ENCODE measurements around the gene SEPTIN10. TPM values are rescaled to one million over a fixed set of nuclear protein-coding genes. Genes with fewer than 3 reads are reported as not detected.

The SEPTIN10 gene
- total RNA-seq, 1 donor from 2014 or later = 160 TPM

DNA sequence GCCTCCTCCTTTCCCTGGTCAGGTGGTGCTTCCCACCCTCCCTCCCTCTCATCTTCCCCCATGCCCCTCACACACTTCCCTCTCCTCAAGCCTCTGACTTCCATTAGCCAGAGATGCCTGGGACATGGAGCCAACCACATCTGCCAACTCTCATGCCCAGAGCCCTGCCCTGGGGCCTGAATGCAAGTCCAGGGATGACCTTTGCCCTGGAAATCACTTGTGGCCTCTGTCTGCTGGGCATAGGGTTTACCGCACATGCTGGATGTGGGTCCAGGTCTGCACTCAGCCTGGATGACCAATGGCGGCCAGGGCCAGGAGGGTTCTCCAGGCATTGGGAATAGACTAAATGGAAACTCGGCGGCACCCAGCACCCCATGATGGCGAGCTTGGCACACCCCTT is 98.9 kb downstream of the SEPTIN10 start:
- H3K27ac Mint-ChIP-seq = no peak overlapping the region
- no peaks in the 10 kb centered on the region for H3K9me3 ChIP-seq (ENCODE audit: low read depth)
- peaks cover 5% of the 10 kb centered on the region for H3K27me3 Mint-ChIP-seq (ENCODE audit: insufficient read depth, low read depth)
- H3F3A ChIP-seq (ENCODE audit: low read depth) = no peaks in the 10 kb centered on the region
- no peak overlapping the region for H3K9ac ChIP-seq
- no peaks in the 10 kb centered on the region for H3K4me1 ChIP-seq
- H3K4me2 ChIP-seq = no peak overlapping the region
- no peak overlapping the region for H3K4me3 ChIP-seq
- H3K36me3 Mint-ChIP-seq = no peaks in the 10 kb centered on the region
- no peak for DNase-seq (ENCODE audit: low spot score)
- peaks cover 33% of the 10 kb centered on the region for H3K4me1 Mint-ChIP-seq
- H2AFZ ChIP-seq (replicated peaks) = no peak overlapping the region
- no peak overlapping the region for H3K27ac ChIP-seq
- H3K79me2 ChIP-seq (ENCODE audit: low read depth) = no peaks in the 10 kb centered on the region
- no peaks in the 10 kb centered on the region for H3K27me3 ChIP-seq
- H3K4me3 Mint-ChIP-seq = no peak overlapping the region
- H3K36me3 ChIP-seq = no peaks in the 10 kb centered on the region
- TF ChIP-seq EZH2 (IDR thresholded peaks at IDR 0.05) = no peak
- TF ChIP-seq, protein P1, sequence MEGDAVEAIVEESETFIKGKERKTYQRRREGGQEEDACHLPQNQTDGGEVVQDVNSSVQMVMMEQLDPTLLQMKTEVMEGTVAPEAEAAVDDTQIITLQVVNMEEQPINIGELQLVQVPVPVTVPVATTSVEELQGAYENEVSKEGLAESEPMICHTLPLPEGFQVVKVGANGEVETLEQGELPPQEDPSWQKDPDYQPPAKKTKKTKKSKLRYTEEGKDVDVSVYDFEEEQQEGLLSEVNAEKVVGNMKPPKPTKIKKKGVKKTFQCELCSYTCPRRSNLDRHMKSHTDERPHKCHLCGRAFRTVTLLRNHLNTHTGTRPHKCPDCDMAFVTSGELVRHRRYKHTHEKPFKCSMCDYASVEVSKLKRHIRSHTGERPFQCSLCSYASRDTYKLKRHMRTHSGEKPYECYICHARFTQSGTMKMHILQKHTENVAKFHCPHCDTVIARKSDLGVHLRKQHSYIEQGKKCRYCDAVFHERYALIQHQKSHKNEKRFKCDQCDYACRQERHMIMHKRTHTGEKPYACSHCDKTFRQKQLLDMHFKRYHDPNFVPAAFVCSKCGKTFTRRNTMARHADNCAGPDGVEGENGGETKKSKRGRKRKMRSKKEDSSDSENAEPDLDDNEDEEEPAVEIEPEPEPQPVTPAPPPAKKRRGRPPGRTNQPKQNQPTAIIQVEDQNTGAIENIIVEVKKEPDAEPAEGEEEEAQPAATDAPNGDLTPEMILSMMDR (IDR thresholded peaks at IDR 0.05) = no peak
- no peak for TF ChIP-seq EZH2phosphoT487 (IDR thresholded peaks at IDR 0.05)
- no peaks in the 10 kb centered on the region for H4K20me1 ChIP-seq (ENCODE audit: low read depth)
- H3K9me3 Mint-ChIP-seq = no peaks in the 10 kb centered on the region

DNA sequence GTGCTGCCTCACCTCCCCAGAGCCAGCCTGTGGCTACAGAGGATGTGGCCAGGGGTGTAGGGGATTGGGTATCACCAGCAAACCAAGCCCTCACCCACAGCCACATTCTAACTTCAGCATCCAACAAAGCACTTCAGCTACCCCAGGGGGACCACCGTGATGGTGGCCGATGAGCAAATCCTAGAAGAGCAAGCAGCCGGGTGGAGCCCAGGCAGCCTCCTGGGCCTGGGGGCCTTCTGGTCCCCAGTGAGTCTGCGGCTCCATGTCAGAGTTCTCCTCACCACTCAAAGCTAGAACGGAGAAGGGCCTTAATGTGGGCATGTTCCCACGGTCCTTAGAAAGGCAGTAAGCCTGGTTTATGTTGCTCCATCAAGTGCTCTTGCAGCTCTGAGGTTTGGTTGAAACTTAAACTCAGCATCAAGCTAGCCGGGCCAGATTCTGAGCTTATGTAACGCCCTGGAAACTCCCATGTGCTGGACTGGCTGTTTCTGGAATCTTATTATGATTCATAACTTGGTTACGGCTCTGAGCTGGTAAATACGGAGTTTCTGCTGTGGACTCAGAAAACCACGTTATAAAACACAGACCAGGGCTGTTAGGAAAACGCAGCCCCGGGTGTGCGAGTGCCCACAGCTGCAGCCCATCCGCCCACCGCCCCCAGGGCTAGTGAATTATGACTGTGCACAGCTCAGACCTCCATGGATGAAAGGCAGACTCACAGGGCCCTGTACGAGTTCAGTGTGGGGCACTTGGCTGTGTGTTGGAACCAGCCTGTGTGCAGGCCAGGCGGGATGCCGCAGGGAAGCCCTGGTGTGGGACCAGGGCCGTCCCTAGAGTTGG is 99.8 kb downstream of the SEPTIN10 start:
- TF ChIP-seq EZH2phosphoT487 (IDR thresholded peaks at IDR 0.05) (no peak), EZH2 (IDR thresholded peaks at IDR 0.05) (no peak)
- TF ChIP-seq, protein P1 (IDR thresholded peaks at IDR 0.05) = no peak
- H3K4me1 ChIP-seq = no peaks in the 10 kb centered on the region
- peaks cover 5% of the 10 kb centered on the region for H3K9me3 Mint-ChIP-seq
- no peak overlapping the region for H3K27ac Mint-ChIP-seq
- no peaks in the 10 kb centered on the region for H3F3A ChIP-seq (ENCODE audit: low read depth)
- no peaks in the 10 kb centered on the region for H3K36me3 Mint-ChIP-seq
- H3K27ac ChIP-seq = no peak overlapping the region
- H3K9ac ChIP-seq = no peak overlapping the region
- peaks cover 30% of the 10 kb centered on the region for H3K4me1 Mint-ChIP-seq
- H3K27me3 ChIP-seq = no peaks in the 10 kb centered on the region
- H4K20me1 ChIP-seq (ENCODE audit: low read depth) = no peaks in the 10 kb centered on the region
- no peaks in the 10 kb centered on the region for H3K79me2 ChIP-seq (ENCODE audit: low read depth)
- no peak overlapping the region for H3K4me2 ChIP-seq
- H3K4me3 Mint-ChIP-seq = no peak overlapping the region
- H3K9me3 ChIP-seq (ENCODE audit: low read depth) = no peaks in the 10 kb centered on the region
- no peak overlapping the region for H2AFZ ChIP-seq (replicated peaks)
- H3K4me3 ChIP-seq = no peak overlapping the region
- H3K36me3 ChIP-seq = no peaks in the 10 kb centered on the region
- peaks cover 6% of the 10 kb centered on the region for H3K27me3 Mint-ChIP-seq (ENCODE audit: insufficient read depth, low read depth)
- no peak for DNase-seq (ENCODE audit: low spot score)

DNA sequence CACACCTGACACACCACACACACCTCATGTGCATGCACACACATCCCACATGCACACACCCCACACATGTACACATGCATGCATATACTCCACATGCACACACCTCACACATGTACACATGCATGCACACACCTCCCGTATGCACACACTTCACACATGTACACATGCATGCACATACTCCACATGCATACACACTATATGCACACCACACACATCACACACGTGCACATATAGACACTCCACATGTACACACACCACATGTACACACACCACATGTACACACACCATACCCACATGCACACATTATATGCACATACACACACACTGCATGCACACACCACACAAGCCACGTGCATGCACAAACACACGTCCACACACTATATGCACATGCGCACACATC is 100.5 kb downstream of the SEPTIN10 start:
- Histone ChIP-seq H3K4me2 (no peak overlapping the region), H3K9ac (no peak overlapping the region), H3K27ac (no peak overlapping the region), H3K4me3 (no peak overlapping the region), H3K27me3 (no peaks in the 10 kb centered on the region), H3K4me1 (no peaks in the 10 kb centered on the region), H4K20me1 (ENCODE audit: low read depth) (no peaks in the 10 kb centered on the region), H3K79me2 (ENCODE audit: low read depth) (no peaks in the 10 kb centered on the region), H2AFZ (replicated peaks) (no peak overlapping the region), H3K36me3 (no peaks in the 10 kb centered on the region), H3K9me3 (ENCODE audit: low read depth) (no peaks in the 10 kb centered on the region), H3F3A (ENCODE audit: low read depth) (no peaks in the 10 kb centered on the region)
- TF ChIP-seq, protein P1 (IDR thresholded peaks at IDR 0.05) = no peak
- TF ChIP-seq EZH2phosphoT487 (IDR thresholded peaks at IDR 0.05) = no peak
- no peak for TF ChIP-seq EZH2 (IDR thresholded peaks at IDR 0.05)
- peaks cover 5% of the 10 kb centered on the region for H3K9me3 Mint-ChIP-seq
- peak overlapping the region; percentile 41 for H3K4me3 Mint-ChIP-seq
- peaks cover 10% of the 10 kb centered on the region for H3K27me3 Mint-ChIP-seq (ENCODE audit: insufficient read depth, low read depth)
- no peak for DNase-seq (ENCODE audit: low spot score)
- H3K4me1 Mint-ChIP-seq = peaks cover 29% of the 10 kb centered on the region
- no peaks in the 10 kb centered on the region for H3K36me3 Mint-ChIP-seq
- H3K27ac Mint-ChIP-seq = peak overlapping the region; percentile 83

Data from neural progenitor cell (in vitro differentiated cells).